Bronchial epithelial cell (primary cell): ENCODE data around the gene ADNP. TPM values are rescaled to one million over a fixed set of nuclear protein-coding genes. Genes with fewer than 3 reads are reported as not detected.
A peak's percentile ranks its signal among the peaks of the same experiment; 100 is the strongest.

Source experiments
- DNase-seq: peaks from one replicate; pipeline ENCODE4 v3.0.0-alpha.2; 2010; ENCODE audit warnings: low read depth
- FAIRE-seq: peaks from 2 replicates; lab custom pipeline; 2011; peaks lifted over from hg19 to GRCh38; lab: Jason Lieb, UNC
- H3K27me3 ChIP-seq: 2 replicates; pipeline ENCODE4 v1.5.1; 2011; ENCODE audit warnings: low read length; ENCODE audit not compliant: control insufficient read depth, insufficient read depth
- H3K36me3 ChIP-seq: 2 replicates; pipeline ENCODE4 v1.5.1; 2011; ENCODE audit warnings: low read length; ENCODE audit not compliant: control insufficient read depth, insufficient read depth
- H3K4me3 ChIP-seq: 2 replicates; pipeline ENCODE4 v1.5.1; 2011; ENCODE audit warnings: mild to moderate bottlenecking, low read depth, low read length, control low read depth
- total RNA-seq: library from RNA; depleted of rRNA; stranded (reverse); fragments of >200 nt; gene quantifications from 2 replicates; pipeline ENCODE4 v1.2.1, GENCODE V29; 2014
- TF ChIP-seq, protein P1 (sequence below): IDR thresholded peaks from 2 replicates; pipeline ENCODE4 v1.5.1; 2011; ENCODE audit warnings: mild to moderate bottlenecking, moderate library complexity, low read length, control low read depth, inconsistent platforms; ENCODE audit not compliant: insufficient read depth, severe bottlenecking

Gene ADNP
- total RNA-seq, 1 donor from 2014 or later: 28.2 TPM

GRCh38 chr20:50958615-50959542, 27.6 kb upstream of the ADNP start, which contains the start of gene MOCS3:
TSS of gene MOCS3 (plus strand) at chr20:50958818. CDS start at chr20:50958843, 25 bp downstream.
- H3K4me3 ChIP-seq: peak within 1 kb of the TSS; percentile 80
- TF ChIP-seq, protein P1, sequence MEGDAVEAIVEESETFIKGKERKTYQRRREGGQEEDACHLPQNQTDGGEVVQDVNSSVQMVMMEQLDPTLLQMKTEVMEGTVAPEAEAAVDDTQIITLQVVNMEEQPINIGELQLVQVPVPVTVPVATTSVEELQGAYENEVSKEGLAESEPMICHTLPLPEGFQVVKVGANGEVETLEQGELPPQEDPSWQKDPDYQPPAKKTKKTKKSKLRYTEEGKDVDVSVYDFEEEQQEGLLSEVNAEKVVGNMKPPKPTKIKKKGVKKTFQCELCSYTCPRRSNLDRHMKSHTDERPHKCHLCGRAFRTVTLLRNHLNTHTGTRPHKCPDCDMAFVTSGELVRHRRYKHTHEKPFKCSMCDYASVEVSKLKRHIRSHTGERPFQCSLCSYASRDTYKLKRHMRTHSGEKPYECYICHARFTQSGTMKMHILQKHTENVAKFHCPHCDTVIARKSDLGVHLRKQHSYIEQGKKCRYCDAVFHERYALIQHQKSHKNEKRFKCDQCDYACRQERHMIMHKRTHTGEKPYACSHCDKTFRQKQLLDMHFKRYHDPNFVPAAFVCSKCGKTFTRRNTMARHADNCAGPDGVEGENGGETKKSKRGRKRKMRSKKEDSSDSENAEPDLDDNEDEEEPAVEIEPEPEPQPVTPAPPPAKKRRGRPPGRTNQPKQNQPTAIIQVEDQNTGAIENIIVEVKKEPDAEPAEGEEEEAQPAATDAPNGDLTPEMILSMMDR: no peak
- no peak for FAIRE-seq

GRCh38 chr20:50957798-50958614, 26.8 kb upstream of the ADNP start, which contains the start of gene DPM1:
TSS of gene DPM1 (minus strand) at chr20:50958532. CDS start at chr20:50958523, 9 bp downstream.
- Histone ChIP-seq H3K36me3 (peaks cover 8% of the 10 kb centered on the region), H3K27me3 (no peaks in the 10 kb centered on the region), H3K4me3 (peak within 1 kb of the TSS; percentile 80)
- DNase-seq (peak; percentile 6), FAIRE-seq (no peak)
- TF ChIP-seq, protein P1: no peak

More at GRCh38 chr20:50958615-50959542, 27.6 kb upstream of the ADNP start, which contains the start of gene MOCS3:
- peaks cover 5% of the 10 kb centered on the region for H3K36me3 ChIP-seq
- DNase-seq: peak; percentile 88
- H3K27me3 ChIP-seq: no peaks in the 10 kb centered on the region

GRCh38 chr20:50957276-50957675, 26.0 kb upstream of the ADNP start:
- Histone ChIP-seq H3K4me3 (peak overlapping the region; percentile 80), H3K27me3 (no peaks in the 10 kb centered on the region), H3K36me3 (peaks cover 8% of the 10 kb centered on the region)
- no peak for FAIRE-seq
- DNase-seq: no peak
- TF ChIP-seq, protein P1: no peak

DNA sequence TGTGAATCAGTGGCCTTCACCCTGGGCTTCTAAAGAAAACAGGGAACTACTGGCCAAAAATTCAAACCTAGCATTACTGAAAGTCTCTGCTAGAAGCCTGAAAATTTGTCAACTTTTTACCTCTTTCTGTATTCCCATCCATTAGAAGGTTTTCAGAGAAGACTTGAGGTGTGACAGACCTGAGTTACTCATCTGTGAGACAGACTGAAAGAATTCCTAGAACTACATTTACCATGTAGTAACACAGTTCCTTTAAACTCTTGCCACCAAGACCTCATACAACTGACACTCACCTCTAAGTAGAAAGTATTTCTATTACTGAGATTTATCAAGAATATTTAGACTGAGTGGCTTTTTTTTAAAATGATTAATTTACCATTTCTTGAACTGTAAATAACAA, 22.6 kb upstream of the ADNP start:
- H3K36me3 ChIP-seq: peaks cover 13% of the 10 kb centered on the region
- no peak for FAIRE-seq
- H3K27me3 ChIP-seq: no peaks in the 10 kb centered on the region
- peak; percentile 53 for DNase-seq
- TF ChIP-seq, protein P1: no peak
- H3K4me3 ChIP-seq: no peak overlapping the region

- FAIRE-seq (no peak), DNase-seq (no peak)
- Histone ChIP-seq H3K27me3 (no peaks in the 10 kb centered on the region), H3K36me3 (peaks cover 15% of the 10 kb centered on the region), H3K4me3 (no peak overlapping the region)
- TF ChIP-seq, protein P1: no peak
These were observed 22.0 kb upstream of the ADNP start for GRCh38 chr20:50953196-50953595.
